HG03196 (cell line): ENCODE data around the gene ENDOD1.

Experiments used
- ATAC-seq: cut with Tn5 transposase; IDR thresholded peaks from one replicate; pipeline ENCODE4 v1.9.1; 2021; ENCODE audit not compliant: unreplicated experiment

ENDOD1 gene

GRCh38 chr11:95142431-95142830 lies 52.8 kb downstream of the ENDOD1 start:
- no peak for ATAC-seq

DNA sequence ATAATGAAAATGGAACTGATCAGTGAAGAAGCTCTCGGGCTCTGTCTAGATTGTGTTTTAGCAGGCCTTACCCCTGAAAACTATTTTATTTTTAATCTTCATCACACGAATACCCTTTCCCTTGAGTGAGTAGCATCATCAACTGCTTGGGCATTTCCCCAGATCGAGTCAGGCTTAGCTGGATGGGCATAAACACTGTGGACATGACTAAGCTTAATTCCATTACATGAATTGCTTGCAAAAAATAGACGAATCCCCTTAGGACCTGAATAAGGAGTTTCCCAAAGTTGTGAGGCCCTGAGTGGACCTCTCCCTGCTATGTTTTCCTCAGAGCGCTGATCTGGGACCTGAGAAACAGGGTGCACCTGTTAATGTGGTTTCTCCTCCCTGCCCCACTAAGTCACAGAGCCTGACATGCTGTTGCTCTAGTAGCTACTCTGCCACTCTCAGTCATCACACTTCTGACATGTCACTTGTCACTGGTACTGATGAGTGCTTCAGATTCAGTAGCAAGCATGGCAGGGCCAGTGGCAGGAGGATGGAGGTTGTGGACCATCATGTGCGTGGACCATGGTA lies 53.5 kb downstream of the ENDOD1 start:
- ATAC-seq = no peak

GRCh38 chr11:95144313-95145235 lies 54.9 kb downstream of the ENDOD1 start:
- no peak for ATAC-seq

GRCh38 chr11:95145430-95146060 lies 55.9 kb downstream of the ENDOD1 start:
- ATAC-seq = no peak

DNA sequence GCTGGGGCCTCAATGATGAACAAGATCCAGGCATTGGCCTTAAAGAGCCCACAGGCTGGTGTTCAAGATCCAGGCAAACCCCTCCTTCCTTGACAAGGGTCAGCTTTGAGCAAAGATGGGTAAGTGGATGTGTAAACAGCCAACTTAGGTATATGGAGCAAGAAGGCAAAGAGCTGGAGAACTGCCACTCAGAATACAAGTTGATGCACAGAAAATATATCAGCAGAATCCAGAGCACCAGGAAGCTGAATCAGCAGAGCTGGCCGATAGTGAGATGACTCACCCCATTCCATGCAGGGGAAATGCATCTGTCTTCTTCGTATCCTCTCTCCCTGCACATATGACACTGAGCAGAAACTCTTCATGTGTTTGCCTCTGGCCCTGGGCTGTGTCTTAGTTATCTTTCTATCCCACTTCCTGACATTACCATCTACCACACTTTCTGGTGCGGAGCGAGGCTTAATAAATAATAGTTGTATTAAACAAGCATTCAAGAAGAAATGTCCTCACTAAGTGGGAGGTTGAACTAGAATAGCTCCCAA lies 57.8 kb downstream of the ENDOD1 start:
- no peak for ATAC-seq

DNA sequence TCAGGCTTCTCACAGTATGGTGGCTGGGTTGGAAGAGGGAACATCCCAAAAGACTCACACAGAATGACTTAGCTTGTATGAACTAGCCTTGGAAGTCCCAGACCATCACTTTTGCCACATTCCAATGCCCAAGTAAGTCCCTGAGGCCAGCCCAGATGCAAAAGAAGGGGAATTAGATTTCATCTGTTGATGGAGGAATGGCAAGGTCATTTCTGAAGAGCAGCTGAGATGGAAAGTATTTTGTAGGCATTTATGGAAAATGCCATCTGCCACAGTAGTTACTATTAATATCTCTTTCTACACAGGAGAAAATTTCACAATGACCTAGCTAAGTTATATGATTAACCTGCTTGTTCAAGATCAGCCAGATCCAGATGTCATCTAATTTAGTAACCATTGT lies 58.8 kb downstream of the ENDOD1 start:
- no peak for ATAC-seq

GRCh38 chr11:95148938-95149337 lies 59.3 kb downstream of the ENDOD1 start:
- no peak for ATAC-seq

- ATAC-seq = no peak
These were observed 60.2 kb downstream of the ENDOD1 start for GRCh38 chr11:95149651-95150364.

- ATAC-seq = peak; percentile 86
These were observed 61.5 kb downstream of the ENDOD1 start for GRCh38 chr11:95150956-95151684.

DNA sequence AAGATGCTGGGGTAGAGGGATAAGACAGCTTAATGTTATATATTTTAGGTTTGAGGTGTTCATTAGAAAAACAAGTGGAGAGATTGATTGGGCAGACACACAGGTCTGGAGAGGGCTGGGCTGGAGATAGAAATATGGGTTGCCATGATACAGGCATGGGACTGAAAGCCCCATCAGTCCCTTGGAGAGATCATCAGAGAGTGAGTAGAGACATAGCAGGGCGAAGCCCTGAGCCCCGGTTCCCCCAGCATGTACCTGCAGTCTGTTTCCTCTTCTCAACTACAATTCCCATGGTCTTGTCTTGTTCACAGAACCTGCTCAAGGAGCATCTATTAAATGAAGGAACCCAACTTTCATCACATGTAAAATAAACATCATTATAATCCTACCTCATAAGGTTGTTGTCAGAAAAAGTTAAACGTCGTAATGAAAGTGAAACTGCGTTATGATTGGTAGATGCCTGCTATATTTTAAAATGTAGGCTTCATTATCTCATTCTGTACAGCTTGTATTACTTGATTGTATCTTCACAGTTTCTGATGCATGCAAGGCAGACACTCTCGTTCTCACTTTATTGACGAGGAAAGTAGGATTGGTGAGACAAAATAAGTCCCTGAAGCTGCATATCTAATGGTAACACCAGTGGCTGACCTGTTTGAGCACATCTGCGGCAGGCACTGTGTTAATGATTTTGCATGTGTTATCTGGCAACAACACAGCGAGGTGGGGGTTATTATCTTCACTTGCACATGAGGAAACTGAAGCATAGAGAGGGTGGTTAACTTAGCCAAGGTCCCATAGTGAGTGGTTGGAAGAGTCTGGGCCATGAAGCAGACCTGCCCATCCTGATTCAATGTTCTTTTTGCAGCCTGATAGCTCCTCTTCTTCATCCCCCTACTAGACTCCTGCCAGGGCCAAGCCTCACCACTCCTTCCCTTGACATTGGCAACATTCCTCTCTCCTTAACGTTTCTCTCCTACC lies 63.5 kb downstream of the ENDOD1 start:
- ATAC-seq = no peak

DNA sequence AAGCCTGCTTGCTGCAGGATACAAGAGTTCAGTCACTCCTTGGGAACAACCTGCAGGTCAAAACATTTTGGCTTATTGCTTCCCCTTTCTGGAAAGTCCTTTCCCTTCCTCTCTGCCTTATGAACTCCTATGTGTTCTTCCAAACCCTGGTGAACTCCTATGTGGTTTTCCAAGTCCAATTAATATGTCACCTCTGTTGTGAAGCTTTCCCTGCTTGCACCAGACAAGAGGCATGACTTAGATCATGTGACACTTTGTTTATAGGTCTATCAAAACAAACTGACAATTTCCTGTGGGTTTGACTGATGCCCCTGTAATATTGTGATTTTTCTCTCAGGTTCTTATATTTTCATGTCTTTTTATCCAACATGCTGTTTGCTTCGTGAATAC lies 64.2 kb downstream of the ENDOD1 start:
- ATAC-seq = no peak

DNA sequence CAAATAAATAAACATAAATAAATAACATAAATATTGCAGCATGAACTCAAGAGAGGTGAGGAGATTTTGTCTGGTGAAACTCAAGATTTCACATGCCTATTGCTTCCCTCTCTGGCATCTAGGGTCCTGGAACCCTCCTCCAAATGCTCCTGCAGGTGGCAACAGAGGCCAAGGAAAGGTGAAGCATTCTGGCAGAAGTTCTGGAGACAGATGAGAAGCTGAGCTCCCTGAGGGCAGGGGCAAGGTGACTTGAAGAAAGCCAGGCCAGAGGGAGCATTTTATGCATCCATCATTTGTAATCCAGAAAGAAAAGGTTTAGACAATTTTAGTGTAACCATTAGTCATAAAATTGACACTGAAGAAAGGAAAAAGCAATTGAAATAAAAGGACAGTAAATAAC lies 64.9 kb downstream of the ENDOD1 start:
- ATAC-seq = no peak

DNA sequence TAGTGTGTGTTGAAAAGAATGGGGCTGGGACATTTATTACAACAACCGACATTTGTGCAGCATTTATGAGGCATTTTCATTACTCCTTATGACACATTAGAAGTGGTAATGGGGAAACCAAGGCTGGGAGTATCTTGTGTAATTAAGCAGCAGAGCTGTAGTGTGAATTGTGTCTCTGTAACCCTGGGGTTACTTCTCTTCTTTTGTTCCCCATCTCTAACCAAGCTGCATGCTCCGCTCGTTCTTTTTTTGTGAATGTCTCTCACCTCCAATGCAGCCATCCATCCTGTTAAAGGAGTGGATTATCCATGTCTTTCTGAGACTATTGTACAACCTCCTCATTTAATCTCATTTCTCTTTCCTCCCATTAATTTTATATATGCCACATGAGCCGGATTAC lies 65.7 kb downstream of the ENDOD1 start:
- no peak for ATAC-seq

DNA sequence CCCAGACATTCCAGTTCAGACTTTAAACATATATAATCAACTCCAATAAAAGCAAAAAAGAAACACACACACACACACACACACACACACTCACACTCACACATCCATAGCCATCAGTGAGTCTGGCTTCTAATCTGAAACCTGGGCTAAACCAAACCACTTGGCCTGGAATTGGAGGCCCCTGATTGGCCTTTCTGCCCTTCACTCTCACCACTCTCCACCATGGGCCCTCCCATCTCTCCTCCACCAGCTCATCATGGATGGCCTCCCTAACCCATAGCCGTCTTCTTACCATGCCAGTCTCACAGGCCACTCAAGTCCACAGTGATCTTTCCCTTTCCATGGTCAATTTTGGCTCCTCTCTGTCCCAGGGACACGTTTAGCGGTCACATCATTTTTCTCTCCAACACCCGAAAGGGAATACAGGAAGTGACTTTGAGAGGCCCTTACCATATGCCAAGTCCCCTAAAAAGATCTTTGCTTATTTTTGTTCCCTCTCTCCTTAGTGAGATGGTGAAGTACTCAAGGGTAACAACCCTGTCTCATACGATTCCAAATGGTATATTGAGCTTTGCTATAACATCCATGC lies 66.6 kb downstream of the ENDOD1 start:
- no peak for ATAC-seq

DNA sequence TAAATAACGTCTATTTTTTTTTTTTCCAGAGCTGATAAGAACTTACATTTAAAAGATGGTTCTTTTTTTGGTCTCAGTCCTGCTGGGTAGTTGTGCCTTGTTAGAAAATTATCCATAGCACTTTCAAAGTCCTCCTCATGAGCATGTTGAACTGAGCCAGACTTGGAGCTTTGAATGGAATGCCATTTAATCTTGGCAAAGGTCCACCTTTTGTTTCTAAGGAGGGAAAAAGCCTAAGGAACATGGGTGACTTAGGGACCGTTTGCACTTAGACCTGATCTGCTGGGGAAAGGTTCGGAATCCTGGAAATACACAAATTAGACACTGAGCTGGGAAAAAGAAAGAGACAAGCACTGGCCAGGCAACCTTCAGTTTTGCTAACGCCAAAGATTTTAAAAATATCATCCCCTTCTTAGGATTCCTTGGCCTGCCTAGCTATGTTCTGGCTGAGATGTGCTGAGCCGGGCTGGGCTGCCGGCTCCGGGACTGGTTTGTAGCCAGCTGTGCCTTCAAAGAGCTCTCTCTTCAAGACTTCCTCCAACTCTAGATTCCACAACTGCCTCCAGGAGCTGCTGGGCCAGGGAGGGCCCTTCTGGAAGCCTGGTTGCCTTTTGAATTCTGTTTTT lies 67.4 kb downstream of the ENDOD1 start:
- ATAC-seq = no peak

DNA sequence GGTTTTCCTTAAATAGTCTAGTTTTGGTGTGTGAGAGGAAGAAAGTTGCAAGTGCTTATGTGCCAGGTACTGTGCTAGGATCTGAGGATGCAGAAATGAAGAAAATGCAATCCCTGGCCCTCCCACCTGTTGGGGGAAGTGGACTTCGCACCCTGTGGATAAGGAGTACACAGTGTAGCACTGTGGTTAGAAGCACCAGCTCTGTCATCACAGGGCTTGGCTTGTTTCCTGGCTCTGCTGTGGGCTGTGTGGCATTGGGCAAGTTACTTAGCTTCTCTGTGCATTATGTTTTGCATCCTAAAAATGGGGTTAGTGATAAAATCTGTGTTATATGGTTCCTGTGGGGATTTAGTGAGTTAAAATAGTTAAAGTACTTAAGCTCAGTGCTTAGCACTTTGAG lies 68.2 kb downstream of the ENDOD1 start:
- ATAC-seq = no peak

DNA sequence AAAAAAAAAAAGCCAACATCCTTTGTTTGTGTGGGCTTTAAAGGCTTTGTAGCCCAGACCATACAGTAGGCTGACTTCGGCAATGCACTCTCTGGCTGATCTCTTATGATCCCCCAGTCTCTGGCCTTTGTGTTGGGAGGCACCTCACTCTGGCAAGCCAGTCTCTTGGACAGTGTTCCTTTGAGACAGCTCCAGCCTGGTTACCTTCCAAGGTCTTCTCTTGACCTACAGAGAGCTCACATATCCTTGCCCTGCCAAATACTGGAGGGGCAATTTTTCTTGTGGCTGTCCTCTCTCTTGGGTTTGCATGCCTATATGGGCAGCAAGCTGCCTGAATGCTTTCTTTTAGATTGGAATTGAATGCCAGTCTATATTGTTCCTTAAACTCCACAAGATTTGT lies 71.6 kb downstream of the ENDOD1 start:
- no peak for ATAC-seq

- ATAC-seq = no peak
These were observed 73.5 kb downstream of the ENDOD1 start for GRCh38 chr11:95163106-95163505.

GRCh38 chr11:95165638-95166037 lies 76.0 kb downstream of the ENDOD1 start:
- ATAC-seq = no peak
